Right lobe of liver (tissue), 6 donors: ENCODE data around the gene CHST3. TPM values are rescaled to one million over a fixed set of nuclear protein-coding genes. Genes with fewer than 3 reads are reported as not detected.
"Not testable (repeated sequence)": the region's sequence is repeated elsewhere in the genome, so short reads cannot be mapped to it uniquely, and the experiment has no call there.

Experiments used
- ATAC-seq, 4 donors: fragments of 200-7000 bp; cut with Tn5 transposase; one replicate each; pipeline ENCODE4 v1.9.1; 2020; ENCODE audit warnings: mild to moderate bottlenecking in 4 of 4, moderate library complexity in 4 of 4
- DNase-seq, 3 donors: peaks; one replicate each; pipeline ENCODE4 v3.0.0-alpha.2; 2020
- H3K27ac ChIP-seq, 3 donors: fragments of 200-600 bp; one replicate each; pipeline ENCODE4 v1.8.0; 2022
- H3K27me3 ChIP-seq, 2 donors: fragments of 200-600 bp; one replicate each; pipeline ENCODE4 v1.8.0; 2022
- H3K36me3 ChIP-seq, 4 donors: fragments of 200-600 bp; sonication (generic) in 1 of 4; one replicate each; pipeline versions ENCODE4 v1.5.1 to v1.8.0; 2017 to 2022; ENCODE audit warnings: control low read depth in 1 of 4
- H3K4me1 ChIP-seq, 4 donors: fragments of 200-600 bp; sonication (generic) in 1 of 4; one replicate each; pipeline versions ENCODE4 v1.5.1 to v1.8.0; 2017 to 2022; ENCODE audit warnings: control low read depth in 1 of 4
- H3K4me3 ChIP-seq, 3 donors: fragments of 200-600 bp; one replicate each; pipeline ENCODE4 v1.8.0; 2022
- H3K9me3 ChIP-seq, 4 donors: fragments of 200-600 bp; sonication (generic) in 1 of 4; one replicate each; pipeline versions ENCODE4 v1.5.1 to v1.8.0; 2017 to 2022; ENCODE audit warnings: control low read depth in 1 of 4
- POLR2A ChIP-seq: fragments of 450-650 bp; IDR thresholded peaks from one replicate; pipeline ENCODE4 v1.6.1; 2017; ENCODE audit warnings: antibody characterized with exemption, mild to moderate bottlenecking
- WGBS: methylation state at CpG from one replicate; pipeline ENCODE4 v1.1.6; 2018; ENCODE audit warnings: low coverage, low lambda C conversion rate; ENCODE audit not compliant: insufficient coverage; ENCODE audit errors: missing lambda C conversion rate; 5-methylcytosine and 5-hydroxymethylcytosine counted together
- intact Hi-C, 2 donors: fragments of 100-400 bp; cut with DNase I; formaldehyde crosslinking; loops; one replicate each; pipeline versions ENCODE4 v1.11.2 to v1.14.1; 2022
- total RNA-seq, 6 experiments: library from RNA; depleted of rRNA in 2 of 6; stranded (reverse); fragments of >200 nt in 2 of 6; fragmentation: NEBNext Ultra II Directional in 3 of 6; extraction: Animal tissue kit (Norgen Biotek cat#: 25700) in 3 of 6; gene quantifications; one replicate each; pipeline versions ENCODE4 v1.1.0 to v1.2.4, GENCODE V29; 2016 to 2023
- TF ChIP-seq, protein P1 (sequence below), 4 donors: fragments of 200-600 bp in 3 of 4; fragments of 450-650 bp in 1 of 4; IDR thresholded peaks; one replicate each; pipeline versions ENCODE4 v1.5.1 to v1.8.0; 2016 to 2022; ENCODE audit warnings: antibody characterized with exemption in 4 of 4, mild to moderate bottlenecking in 2 of 4
- donor health status: DM: no; HTN: yes; CAD: no.
- donor health status: DM: no; HTN: no; CAD: no.
- donor health status: DM: no; HTN: no; CAD: no.
- donor health status: DM: no; HTN: yes; CAD: no.
- donor health status: DM: no; HTN: yes; CAD: no.

Gene CHST3
- total RNA-seq, 6 experiments from 2014 or later = 0.81 to 2.5 (median 1.8) TPM

- DNase-seq (peak in 1 of 3 donors; percentile 50), ATAC-seq (peak; percentile 45 to 72 (median 52))
- Histone ChIP-seq H3K4me1 (peaks cover 0 to 22% (median 14%) of the 10 kb centered on the region in 4 donors), H3K36me3 (no peaks in the 10 kb centered on the region), H3K4me3 (no peak overlapping the region), H3K27ac (no peak overlapping the region), H3K9me3 (no peaks in the 10 kb centered on the region), H3K27me3 (no peaks in the 10 kb centered on the region)
- intact Hi-C loops = no loop called here
- 23% methylated on average over 7 of the region's 12 CpGs for WGBS
- TF ChIP-seq, protein P1, sequence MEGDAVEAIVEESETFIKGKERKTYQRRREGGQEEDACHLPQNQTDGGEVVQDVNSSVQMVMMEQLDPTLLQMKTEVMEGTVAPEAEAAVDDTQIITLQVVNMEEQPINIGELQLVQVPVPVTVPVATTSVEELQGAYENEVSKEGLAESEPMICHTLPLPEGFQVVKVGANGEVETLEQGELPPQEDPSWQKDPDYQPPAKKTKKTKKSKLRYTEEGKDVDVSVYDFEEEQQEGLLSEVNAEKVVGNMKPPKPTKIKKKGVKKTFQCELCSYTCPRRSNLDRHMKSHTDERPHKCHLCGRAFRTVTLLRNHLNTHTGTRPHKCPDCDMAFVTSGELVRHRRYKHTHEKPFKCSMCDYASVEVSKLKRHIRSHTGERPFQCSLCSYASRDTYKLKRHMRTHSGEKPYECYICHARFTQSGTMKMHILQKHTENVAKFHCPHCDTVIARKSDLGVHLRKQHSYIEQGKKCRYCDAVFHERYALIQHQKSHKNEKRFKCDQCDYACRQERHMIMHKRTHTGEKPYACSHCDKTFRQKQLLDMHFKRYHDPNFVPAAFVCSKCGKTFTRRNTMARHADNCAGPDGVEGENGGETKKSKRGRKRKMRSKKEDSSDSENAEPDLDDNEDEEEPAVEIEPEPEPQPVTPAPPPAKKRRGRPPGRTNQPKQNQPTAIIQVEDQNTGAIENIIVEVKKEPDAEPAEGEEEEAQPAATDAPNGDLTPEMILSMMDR (IDR thresholded peaks at IDR 0.05) = no peak
- TF ChIP-seq POLR2A = no peak
Observed at GRCh38 chr10:71975871-71976725, 11.9 kb downstream of the CHST3 start.

DNA sequence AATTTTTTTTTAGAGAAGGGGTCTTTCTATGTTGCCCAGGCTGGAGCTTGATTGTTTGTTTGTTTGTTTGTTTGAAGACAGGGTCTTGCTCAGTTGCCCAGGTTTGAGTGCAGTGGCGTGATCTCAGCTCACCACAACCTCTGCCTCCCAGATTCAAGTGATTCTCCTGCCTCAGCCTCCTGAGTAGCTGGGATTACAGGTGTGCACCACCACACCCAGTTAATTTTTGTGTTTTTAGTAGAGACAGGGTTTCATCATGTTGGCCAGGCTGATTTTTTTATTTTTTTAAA, 13.4 kb downstream of the CHST3 start:
- ATAC-seq, H3K27me3 ChIP-seq, intact Hi-C loops, DNase-seq, H3K4me3 ChIP-seq, H3K9me3 ChIP-seq, H3K36me3 ChIP-seq, H3K27ac ChIP-seq: not testable (repeated sequence)
- H3K4me1 ChIP-seq = peaks cover 0 to 22% (median 14%) of the 10 kb centered on the region in 4 donors
- no CpG with 5 or more reads among the region's 1 CpG for WGBS

- DNase-seq = no peak
- no peak overlapping the region for H3K4me3 ChIP-seq
- TF ChIP-seq, protein P1 (IDR thresholded peaks at IDR 0.05) = no peak
- TF ChIP-seq POLR2A = no peak
- intact Hi-C loops = no loop called here
- no peaks in the 10 kb centered on the region for H3K9me3 ChIP-seq
- H3K27me3 ChIP-seq = no peaks in the 10 kb centered on the region
- ATAC-seq = no peak
- no peaks in the 10 kb centered on the region for H3K36me3 ChIP-seq
- peaks cover 0 to 22% (median 14%) of the 10 kb centered on the region in 4 donors for H3K4me1 ChIP-seq
- 79% methylated on average over 4 of the region's 7 CpGs for WGBS
- H3K27ac ChIP-seq = no peak overlapping the region
Observed at GRCh38 chr10:71978476-71978875, 14.3 kb downstream of the CHST3 start.

DNA sequence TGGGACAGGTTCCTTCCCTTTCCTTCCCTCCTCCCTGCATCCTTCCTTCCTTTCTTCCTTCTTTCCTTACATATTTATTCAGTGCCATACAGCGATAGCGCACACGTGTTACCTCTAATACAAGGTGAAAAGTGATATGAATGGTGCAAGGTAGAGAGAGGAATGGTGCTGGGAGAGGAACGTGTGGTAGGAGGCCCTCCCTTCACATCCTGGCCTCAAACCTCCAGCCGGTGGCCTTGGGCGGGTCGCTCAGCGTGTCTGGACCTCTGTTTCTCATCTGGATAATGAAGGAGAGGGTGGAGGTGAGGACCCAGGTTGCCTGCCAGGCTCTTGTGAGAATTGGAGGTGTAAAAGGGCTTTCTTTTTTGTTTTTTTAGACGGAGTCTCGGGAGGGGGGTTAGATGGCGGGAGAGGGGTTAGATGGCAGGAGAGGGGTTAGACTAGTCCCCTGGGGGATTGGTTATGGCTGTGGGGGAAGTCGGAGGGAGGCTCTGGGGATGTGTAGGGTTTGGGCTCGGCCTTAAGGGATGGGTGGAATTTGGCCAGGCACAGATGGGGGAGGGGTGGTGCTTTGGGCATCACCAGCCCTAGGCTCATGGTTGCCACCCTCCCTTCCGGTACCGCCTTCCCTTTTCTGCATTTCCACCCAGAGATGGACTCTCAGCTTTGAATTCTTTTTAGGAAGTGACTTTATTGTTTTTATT, 14.9 kb downstream of the CHST3 start:
- WGBS = 89% methylated on average over 14 of the region's 15 CpGs
- Histone ChIP-seq H3K9me3 (no peaks in the 10 kb centered on the region), H3K4me1 (peaks cover 0 to 22% (median 14%) of the 10 kb centered on the region in 4 donors), H3K27me3 (no peaks in the 10 kb centered on the region), H3K36me3 (no peaks in the 10 kb centered on the region), H3K27ac (no peak overlapping the region), H3K4me3 (no peak overlapping the region)
- intact Hi-C loops = no loop called here
- no peak for DNase-seq
- ATAC-seq = no peak
- TF ChIP-seq, protein P1 (IDR thresholded peaks at IDR 0.05) = no peak
- no peak for TF ChIP-seq POLR2A

GRCh38 chr10:71979692-71980062, 15.5 kb downstream of the CHST3 start:
- Histone ChIP-seq H3K4me3 (no peak overlapping the region), H3K27me3 (no peaks in the 10 kb centered on the region), H3K36me3 (no peaks in the 10 kb centered on the region), H3K9me3 (no peaks in the 10 kb centered on the region), H3K4me1 (peaks cover 0 to 22% (median 14%) of the 10 kb centered on the region in 4 donors), H3K27ac (no peak overlapping the region)
- intact Hi-C loops = no loop called here
- 100% methylated on average over 3 of the region's 5 CpGs for WGBS
- ATAC-seq (no peak), DNase-seq (no peak)
- TF ChIP-seq, protein P1 (IDR thresholded peaks at IDR 0.05) = no peak
- TF ChIP-seq POLR2A = no peak
